NCI-H1105 treated with DMSO at 0.1 percent for 48 hours (cell line): ENCODE measurements around the gene IGSF9.

Experiments
- DNase-seq: peaks from one replicate; lab custom pipeline; 2025; lab: John Stamatoyannopoulos, UW

The IGSF9 gene

GRCh38 chr1:159946242-159947187, 1.1 kb upstream of the IGSF9 start:
- no peak for DNase-seq

GRCh38 chr1:159944623-159945455, 574 bp downstream of the IGSF9 start:
- DNase-seq, result peak; percentile 77

- peak; percentile 95 for DNase-seq
These were observed 1.3 kb downstream of the IGSF9 start for GRCh38 chr1:159943908-159944622.

- DNase-seq, result no peak
These were observed 2.2 kb downstream of the IGSF9 start for GRCh38 chr1:159943278-159943640.

GRCh38 chr1:159942632-159943277, 2.7 kb downstream of the IGSF9 start:
- DNase-seq, result peak; percentile 19

GRCh38 chr1:159941591-159942560, 3.5 kb downstream of the IGSF9 start:
- peak; percentile 98 for DNase-seq

GRCh38 chr1:159941141-159941540, 4.3 kb downstream of the IGSF9 start:
- DNase-seq, result peak; percentile 40

- no peak for DNase-seq
These were observed 5.3 kb downstream of the IGSF9 start for GRCh38 chr1:159940006-159940620.

- no peak for DNase-seq
These were observed 5.8 kb downstream of the IGSF9 start for GRCh38 chr1:159939678-159940002.

- DNase-seq, result no peak
These were observed 6.3 kb downstream of the IGSF9 start for GRCh38 chr1:159938905-159939677.

- DNase-seq, result no peak
These were observed 7.1 kb downstream of the IGSF9 start for GRCh38 chr1:159938211-159938852.

- DNase-seq, result peak; percentile 8
These were observed 8.2 kb downstream of the IGSF9 start for GRCh38 chr1:159937054-159937750.

GRCh38 chr1:159936273-159936904, 9.0 kb downstream of the IGSF9 start:
- DNase-seq, result peak; percentile 24

- no peak for DNase-seq
These were observed 9.6 kb downstream of the IGSF9 start for GRCh38 chr1:159935719-159936272.

GRCh38 chr1:159935305-159935704, 10.1 kb downstream of the IGSF9 start:
- DNase-seq, result no peak

- DNase-seq, result no peak
These were observed 11.0 kb downstream of the IGSF9 start for GRCh38 chr1:159934136-159935039.
